ENCODE measurements around the gene SF3B4.

- TF ChIP-seq REST (IDR thresholded peaks at IDR 0.05; ENCODE audit: low read depth) (no peak), USF1 (IDR thresholded peaks at IDR 0.05) (no peak; the same call in 1 of the 2 replicates), TEAD4 (IDR thresholded peaks at IDR 0.05) (no peak; the same call in none of the 2 replicates), EP300 (IDR thresholded peaks at IDR 0.05; ENCODE audit: borderline replicate concordance) (0 out of 2 replicates have a peak, but pooled peaks have one; percentile 11), NFIC (IDR thresholded peaks at IDR 0.05) (peak; percentile 56; the same call in 1 of the 2 replicates), RAD21 (IDR thresholded peaks at IDR 0.05; ENCODE audit: low read depth) (no peak), TAF1 (IDR thresholded peaks at IDR 0.05; ENCODE audit: low read depth) (no peak), MAX (IDR thresholded peaks at IDR 0.05) (no peak), YY1 (IDR thresholded peaks at IDR 0.05; ENCODE audit: low read depth) (no peak), CEBPB (IDR thresholded peaks at IDR 0.05) (no peak), FOXM1 (IDR thresholded peaks at IDR 0.05; ENCODE audit: borderline replicate concordance, low read depth) (peak; percentile 81; the same call in 1 of the 2 replicates), EGR1 (IDR thresholded peaks at IDR 0.05) (no peak), CREB1 (IDR thresholded peaks at IDR 0.05; ENCODE audit: low read depth) (no peak)
Measured at GRCh38 chr1:149885339-149886120, 42.1 kb downstream of the SF3B4 start.

Measured in Ishikawa (cell line).